Stromal cell of bone marrow (primary cell): ENCODE measurements around the gene CMTM7.
A peak's percentile ranks its signal among the peaks of the same experiment; 100 is the strongest.
"Not testable (repeated sequence)": the region's sequence is repeated elsewhere in the genome, so short reads cannot be mapped to it uniquely, and the experiment has no call there.

Source experiments
- DNase-seq: peaks from one replicate; pipeline ENCODE4 v3.0.0-alpha.2; 2012; ENCODE audit warnings: low read depth

The CMTM7 gene

GRCh38 chr3:32383136-32383711 lies 8.4 kb upstream of the CMTM7 start:
- no peak for DNase-seq

GRCh38 chr3:32384938-32385337 lies 6.7 kb upstream of the CMTM7 start:
- DNase-seq: peak; percentile 65

- no peak for DNase-seq
Observed at GRCh38 chr3:32387512-32387911, 4.1 kb upstream of the CMTM7 start.

- DNase-seq: not testable (repeated sequence)
Observed at GRCh38 chr3:32389577-32389976, 2.1 kb upstream of the CMTM7 start.

GRCh38 chr3:32392536-32393302 lies 1.1 kb downstream of the CMTM7 start:
- peak; percentile 61 for DNase-seq

- peak; percentile 18 for DNase-seq
Observed at GRCh38 chr3:32395496-32395895, 3.8 kb downstream of the CMTM7 start.

GRCh38 chr3:32397941-32398340 lies 6.3 kb downstream of the CMTM7 start:
- no peak for DNase-seq

- DNase-seq: no peak
Observed at GRCh38 chr3:32398531-32398930, 6.9 kb downstream of the CMTM7 start.

- DNase-seq: peak; percentile 37
Observed at GRCh38 chr3:32399030-32399620, 7.5 kb downstream of the CMTM7 start.

GRCh38 chr3:32401126-32401525 lies 9.5 kb downstream of the CMTM7 start:
- no peak for DNase-seq

GRCh38 chr3:32401556-32402081 lies 10.0 kb downstream of the CMTM7 start:
- peak; percentile 39 for DNase-seq

- DNase-seq: no peak
Observed at GRCh38 chr3:32403663-32404062, 12.0 kb downstream of the CMTM7 start.

- no peak for DNase-seq
Observed at GRCh38 chr3:32404714-32405113, 13.1 kb downstream of the CMTM7 start.

- peak; percentile 14 for DNase-seq
Observed at GRCh38 chr3:32405155-32405554, 13.5 kb downstream of the CMTM7 start.

- no peak for DNase-seq
Observed at GRCh38 chr3:32405711-32406323, 14.2 kb downstream of the CMTM7 start.

- DNase-seq: no peak
Observed at GRCh38 chr3:32406486-32407408, 15.1 kb downstream of the CMTM7 start.

GRCh38 chr3:32410367-32411246 lies 19.0 kb downstream of the CMTM7 start:
- DNase-seq: no peak

- DNase-seq: no peak
Observed at GRCh38 chr3:32411442-32411841, 19.8 kb downstream of the CMTM7 start.

- no peak for DNase-seq
Observed at GRCh38 chr3:32412887-32413286, 21.2 kb downstream of the CMTM7 start.

- no peak for DNase-seq
Observed at GRCh38 chr3:32413845-32414521, 22.3 kb downstream of the CMTM7 start.
